Esophagus squamous epithelium (tissue), 5 donors: ENCODE data around the gene BAIAP2. TPM values are rescaled to one million over a fixed set of nuclear protein-coding genes. Genes with fewer than 3 reads are reported as not detected.

Experiments
- DNase-seq: peaks from one replicate; lab custom pipeline; 2025; lab: John Stamatoyannopoulos, UW
- H3K27ac ChIP-seq, 4 donors: fragments of 200-600 bp; sonication (generic); one replicate each; pipeline ENCODE4 v1.5.1; 2016 to 2019; ENCODE audit warnings: mild to moderate bottlenecking in 1 of 4
- H3K27me3 ChIP-seq, 4 donors: fragments of 200-600 bp; sonication (generic); 1 replicate in 3 of 4; 2 replicates in 1 of 4; pipeline versions ENCODE4 v1.5.1 to v1.6.0; 2017 to 2021; ENCODE audit warnings: antibody characterized with exemption in 1 of 4
- H3K36me3 ChIP-seq, 3 donors: fragments of 200-600 bp; sonication (generic); one replicate each; pipeline ENCODE4 v1.5.1; 2016 to 2019
- H3K4me1 ChIP-seq, 3 donors: fragments of 200-600 bp; sonication (generic); one replicate each; pipeline ENCODE4 v1.5.1; 2017 to 2019
- H3K4me3 ChIP-seq, 4 donors: fragments of 200-600 bp; sonication (generic); 1 replicate in 3 of 4; 2 replicates in 1 of 4; pipeline ENCODE4 v1.5.1; 2016 to 2019; ENCODE audit warnings: mild to moderate bottlenecking in 2 of 4, moderate library complexity in 1 of 4
- H3K9me3 ChIP-seq, 3 donors: fragments of 200-600 bp; sonication (generic); one replicate each; pipeline ENCODE4 v1.5.1; 2016 to 2019
- CTCF ChIP-seq, 6 experiments: fragments of 450-650 bp in 4 of 6; fragments of 200-600 bp in 2 of 6; sonication (generic) in 2 of 6; IDR thresholded peaks; one replicate each; pipeline ENCODE4 v1.5.1; 2016 to 2019; ENCODE audit warnings: antibody characterized with exemption in 6 of 6, mild to moderate bottlenecking in 4 of 6, moderate library complexity in 4 of 6
- POLR2A ChIP-seq, 4 donors: fragments of 450-650 bp; IDR thresholded peaks; one replicate each; pipeline ENCODE4 v1.6.1; 2017; ENCODE audit warnings: antibody characterized with exemption in 4 of 4, mild to moderate bottlenecking in 4 of 4, moderate library complexity in 3 of 4
- WGBS, 2 donors: methylation state at CpG; one replicate each; pipeline ENCODE4 v1.1.5; 2018; 5-methylcytosine and 5-hydroxymethylcytosine counted together
- intact Hi-C: fragments of 100-400 bp; cut with DNase I; formaldehyde crosslinking; loops from one replicate; pipeline ENCODE4 v1.15.0; 2022
- total RNA-seq, 4 donors: library from RNA; depleted of rRNA; stranded (reverse); fragments of >200 nt; gene quantifications; one replicate each; pipeline ENCODE4 v1.1.0, GENCODE V29; 2016
- donor health status: DM: yes; HTN: yes; CAD: no.

BAIAP2 gene
- total RNA-seq, 4 donors from 2014 or later: 87.8 to 175 (median 105) TPM

- WGBS, 2 donors: 43 to 86% methylated on average over 1 to 9 of the region's 11 CpGs
- TF ChIP-seq POLR2A (IDR thresholded peaks at IDR 0.05) (no peak), CTCF (IDR thresholded peaks at IDR 0.05) (no peak)
- Histone ChIP-seq H3K4me3 (peak overlapping the region in 3 of 4 donors; percentile 11 to 55 (median 36)), H3K9me3 (no peaks in the 10 kb centered on the region), H3K27me3 (no peaks in the 10 kb centered on the region), H3K4me1 (peaks cover 16 to 64% (median 32%) of the 10 kb centered on the region in 3 donors), H3K36me3 (no peaks in the 10 kb centered on the region), H3K27ac (no peak overlapping the region)
- intact Hi-C loops: loop anchor here (10.0 kb wide), 1 partner anchor 125 kb away; no protein-coding TSS in a partner anchor
- no peak for DNase-seq
Observed at GRCh38 chr17:80989586-80989913, 45.4 kb upstream of the BAIAP2 start.

- DNase-seq: no peak
- intact Hi-C loops: loop anchor here (10.0 kb wide), 1 partner anchor 114 kb away; no protein-coding TSS in a partner anchor
- Histone ChIP-seq H3K27me3 (no peaks in the 10 kb centered on the region), H3K27ac (peak overlapping the region in 3 of 4 donors; percentile 73 to 88 (median 85)), H3K4me3 (peak overlapping the region; percentile 74 to 100 (median 94)), H3K4me1 (peaks cover 16 to 64% (median 32%) of the 10 kb centered on the region in 3 donors), H3K9me3 (no peaks in the 10 kb centered on the region), H3K36me3 (peaks cover 10 to 15% (median 11%) of the 10 kb centered on the region in 3 donors)
- 29 to 34% methylated on average over 7 to 15 of the region's 22 CpGs for WGBS, 2 donors
- TF ChIP-seq CTCF (IDR thresholded peaks at IDR 0.05) (no peak), POLR2A (IDR thresholded peaks at IDR 0.05) (no peak)
Observed at GRCh38 chr17:80990921-80991644, 43.9 kb upstream of the BAIAP2 start.

GRCh38 chr17:80991645-80992076 lies 43.3 kb upstream of the BAIAP2 start, which contains the start of gene CHMP6:
CHMP6 (plus strand) TSS chr17:80991841; CDS start chr17:80991919, 78 bp downstream.
- H3K4me1 ChIP-seq: peaks cover 16 to 64% (median 32%) of the 10 kb centered on the region in 3 donors
- TF ChIP-seq POLR2A (IDR thresholded peaks at IDR 0.05) (no peak), CTCF (IDR thresholded peaks at IDR 0.05) (peak in 5 of 6 experiments; percentile 11 to 74 (median 55))
- no peaks in the 10 kb centered on the region for H3K9me3 ChIP-seq
- H3K27ac ChIP-seq: peak within 1 kb of the TSS; percentile 64 to 88 (median 79)
- 0% methylated on average over 7 of the region's 66 CpGs; no CpG with 5 or more reads in 1 of the 2 donors for WGBS, 2 donors
- DNase-seq: no peak
- intact Hi-C loops: loop anchor here (10.0 kb wide), 1 partner anchor 113 kb away; no protein-coding TSS in a partner anchor
- H3K4me3 ChIP-seq: peak within 1 kb of the TSS; percentile 74 to 100 (median 94)
- H3K36me3 ChIP-seq: peaks cover 13 to 21% (median 14%) of the 10 kb centered on the region in 3 donors
- H3K27me3 ChIP-seq: no peaks in the 10 kb centered on the region

- intact Hi-C loops: loop anchor here (10.0 kb wide), 1 partner anchor 112 kb away; no protein-coding TSS in a partner anchor
- Histone ChIP-seq H3K27ac (peak overlapping the region; percentile 64 to 88 (median 79)), H3K4me1 (peaks cover 16 to 58% (median 32%) of the 10 kb centered on the region in 3 donors), H3K36me3 (peaks cover 18 to 27% (median 20%) of the 10 kb centered on the region in 3 donors), H3K9me3 (no peaks in the 10 kb centered on the region), H3K27me3 (no peaks in the 10 kb centered on the region), H3K4me3 (peak overlapping the region; percentile 74 to 100 (median 94))
- DNase-seq: no peak
- TF ChIP-seq CTCF (IDR thresholded peaks at IDR 0.05) (no peak), POLR2A (IDR thresholded peaks at IDR 0.05) (no peak)
- WGBS, 2 donors: 9 to 21% methylated on average over 9 of the region's 90 CpGs
Observed at GRCh38 chr17:80992077-80992947, 42.6 kb upstream of the BAIAP2 start.
